T-helper 17 cell (primary cell): ENCODE measurements around the gene TRPV4. TPM values are rescaled to one million over a fixed set of nuclear protein-coding genes. Genes with fewer than 3 reads are reported as not detected.

ENCODE experiments used
- ATAC-seq: fragments of 150-1000 bp; cut with Tn5 transposase; 2 replicates; pipeline ENCODE4 v1.10.0; 2021; ENCODE audit warnings: mild to moderate bottlenecking, moderate library complexity
- DNase-seq, 3 donors: peaks; one replicate each; pipeline versions ENCODE4 v3.0.0 to v3.0.0-alpha.2; 2020 to 2021
- H3K9me3 ChIP-seq: one replicate; pipeline ENCODE4 v1.7.0; 2013; ENCODE audit warnings: low read length, mild to moderate bottlenecking; ENCODE audit not compliant: control insufficient read depth, poor library complexity, severe bottlenecking
- H3K27ac Mint-ChIP-seq: one replicate; pipeline ENCODE4 v1.8.0; 2022; ENCODE audit warnings: mild to moderate bottlenecking, moderate library complexity, mixed read lengths
- H3K27me3 Mint-ChIP-seq: one replicate; pipeline ENCODE4 v1.8.0; 2022; ENCODE audit warnings: mixed read lengths
- H3K36me3 Mint-ChIP-seq: one replicate; pipeline ENCODE4 v1.8.0; 2022; ENCODE audit warnings: low read depth, mixed read lengths
- H3K4me1 Mint-ChIP-seq: one replicate; pipeline ENCODE4 v1.8.0; 2022; ENCODE audit warnings: mild to moderate bottlenecking, mixed read lengths
- H3K4me3 Mint-ChIP-seq: one replicate; pipeline ENCODE4 v1.8.0; 2022; ENCODE audit warnings: mild to moderate bottlenecking, moderate library complexity, mixed read lengths
- total RNA-seq, 4 donors: library from RNA in 2 of 4; stranded (reverse) in 2 of 4; gene quantifications; one replicate each; pipeline ENCODE4 v1.2.3 and lab custom pipeline; 2022 to 2026

TRPV4 gene
- total RNA-seq, 2 donors from 2014 or later, result not detected

- Mint-ChIP-seq H3K4me1 (no peaks in the 10 kb centered on the region), H3K27ac (no peak overlapping the region), H3K4me3 (no peak overlapping the region), H3K27me3 (peaks cover 22% of the 10 kb centered on the region), H3K36me3 (peaks cover 1% of the 10 kb centered on the region)
- DNase-seq (no peak), ATAC-seq (no peak)
- no peaks in the 10 kb centered on the region for H3K9me3 ChIP-seq
Observed at GRCh38 chr12:109816870-109817269, 16.3 kb downstream of the TRPV4 start.

- H3K27ac Mint-ChIP-seq, result no peak overlapping the region
- no peak overlapping the region for H3K4me3 Mint-ChIP-seq
- no peak for DNase-seq
- no peaks in the 10 kb centered on the region for H3K9me3 ChIP-seq
- ATAC-seq, result no peak
- peaks cover 16% of the 10 kb centered on the region for H3K27me3 Mint-ChIP-seq
- H3K4me1 Mint-ChIP-seq, result no peaks in the 10 kb centered on the region
- no peaks in the 10 kb centered on the region for H3K36me3 Mint-ChIP-seq
Observed at GRCh38 chr12:109815757-109816617, 17.2 kb downstream of the TRPV4 start.

GRCh38 chr12:109815225-109815624 lies 18.0 kb downstream of the TRPV4 start:
- Mint-ChIP-seq H3K27me3 (peaks cover 16% of the 10 kb centered on the region), H3K36me3 (no peaks in the 10 kb centered on the region), H3K4me3 (no peak overlapping the region), H3K27ac (no peak overlapping the region), H3K4me1 (no peaks in the 10 kb centered on the region)
- ATAC-seq (no peak), DNase-seq (no peak)
- H3K9me3 ChIP-seq, result no peaks in the 10 kb centered on the region

GRCh38 chr12:109814600-109815150 lies 18.5 kb downstream of the TRPV4 start:
- Mint-ChIP-seq H3K27me3 (peaks cover 12% of the 10 kb centered on the region), H3K27ac (no peak overlapping the region), H3K4me1 (no peaks in the 10 kb centered on the region), H3K4me3 (no peak overlapping the region), H3K36me3 (no peaks in the 10 kb centered on the region)
- ATAC-seq (no peak), DNase-seq (no peak)
- no peaks in the 10 kb centered on the region for H3K9me3 ChIP-seq

GRCh38 chr12:109813810-109814416 lies 19.3 kb downstream of the TRPV4 start:
- Mint-ChIP-seq H3K36me3 (no peaks in the 10 kb centered on the region), H3K4me1 (no peaks in the 10 kb centered on the region)

GRCh38 chr12:109811624-109811995 lies 21.6 kb downstream of the TRPV4 start:
- ATAC-seq (no peak), DNase-seq (no peak)
- no peak overlapping the region for H3K4me3 Mint-ChIP-seq
- H3K27ac Mint-ChIP-seq, result no peak overlapping the region
- H3K27me3 Mint-ChIP-seq, result no peaks in the 10 kb centered on the region
- H3K36me3 Mint-ChIP-seq, result no peaks in the 10 kb centered on the region
- H3K4me1 Mint-ChIP-seq, result no peaks in the 10 kb centered on the region
- H3K9me3 ChIP-seq, result no peaks in the 10 kb centered on the region

More at GRCh38 chr12:109813810-109814416, 19.3 kb downstream of the TRPV4 start:
- DNase-seq, result no peak
- Mint-ChIP-seq H3K27me3 (peaks cover 4% of the 10 kb centered on the region), H3K27ac (no peak overlapping the region), H3K4me3 (no peak overlapping the region)
- H3K9me3 ChIP-seq, result no peaks in the 10 kb centered on the region
- no peak for ATAC-seq

- no peak overlapping the region for H3K4me3 Mint-ChIP-seq
- no peaks in the 10 kb centered on the region for H3K36me3 Mint-ChIP-seq
- no peak overlapping the region for H3K27ac Mint-ChIP-seq
- H3K4me1 Mint-ChIP-seq, result no peaks in the 10 kb centered on the region
- DNase-seq (no peak), ATAC-seq (no peak)
- no peaks in the 10 kb centered on the region for H3K9me3 ChIP-seq
- H3K27me3 Mint-ChIP-seq, result no peaks in the 10 kb centered on the region
Observed at GRCh38 chr12:109810954-109811623, 22.1 kb downstream of the TRPV4 start.

GRCh38 chr12:109808876-109809646 lies 24.1 kb downstream of the TRPV4 start:
- Mint-ChIP-seq H3K27me3 (peaks cover 4% of the 10 kb centered on the region), H3K27ac (no peak overlapping the region), H3K4me1 (peaks cover 4% of the 10 kb centered on the region), H3K4me3 (no peak overlapping the region), H3K36me3 (no peaks in the 10 kb centered on the region)
- no peak for DNase-seq
- no peak for ATAC-seq
- H3K9me3 ChIP-seq, result no peaks in the 10 kb centered on the region

- Mint-ChIP-seq H3K4me3 (no peak overlapping the region), H3K36me3 (no peaks in the 10 kb centered on the region), H3K27ac (no peak overlapping the region), H3K27me3 (peaks cover 5% of the 10 kb centered on the region), H3K4me1 (peaks cover 4% of the 10 kb centered on the region)
- ATAC-seq, result no peak
- no peak for DNase-seq
- no peaks in the 10 kb centered on the region for H3K9me3 ChIP-seq
Observed at GRCh38 chr12:109807954-109808643, 25.1 kb downstream of the TRPV4 start.

- H3K27ac Mint-ChIP-seq, result peak overlapping the region; percentile 75
- H3K4me3 Mint-ChIP-seq, result no peak overlapping the region
- no peaks in the 10 kb centered on the region for H3K9me3 ChIP-seq
- H3K36me3 Mint-ChIP-seq, result no peaks in the 10 kb centered on the region
- peaks cover 4% of the 10 kb centered on the region for H3K4me1 Mint-ChIP-seq
- DNase-seq (peak; percentile 43 to 59 (median 56)), ATAC-seq (peak; percentile 83)
- H3K27me3 Mint-ChIP-seq, result peaks cover 10% of the 10 kb centered on the region
Observed at GRCh38 chr12:109804820-109805761, 28.1 kb downstream of the TRPV4 start.

GRCh38 chr12:109803678-109804077 lies 29.5 kb downstream of the TRPV4 start:
- H3K4me3 Mint-ChIP-seq, result no peak overlapping the region
- no peak overlapping the region for H3K27ac Mint-ChIP-seq
- DNase-seq, result no peak
- H3K9me3 ChIP-seq, result no peaks in the 10 kb centered on the region
- ATAC-seq, result no peak
- H3K27me3 Mint-ChIP-seq, result peaks cover 10% of the 10 kb centered on the region
- peaks cover 4% of the 10 kb centered on the region for H3K4me1 Mint-ChIP-seq
- no peaks in the 10 kb centered on the region for H3K36me3 Mint-ChIP-seq
